ENCODE data around the gene USP25.

USP25 gene

DNA sequence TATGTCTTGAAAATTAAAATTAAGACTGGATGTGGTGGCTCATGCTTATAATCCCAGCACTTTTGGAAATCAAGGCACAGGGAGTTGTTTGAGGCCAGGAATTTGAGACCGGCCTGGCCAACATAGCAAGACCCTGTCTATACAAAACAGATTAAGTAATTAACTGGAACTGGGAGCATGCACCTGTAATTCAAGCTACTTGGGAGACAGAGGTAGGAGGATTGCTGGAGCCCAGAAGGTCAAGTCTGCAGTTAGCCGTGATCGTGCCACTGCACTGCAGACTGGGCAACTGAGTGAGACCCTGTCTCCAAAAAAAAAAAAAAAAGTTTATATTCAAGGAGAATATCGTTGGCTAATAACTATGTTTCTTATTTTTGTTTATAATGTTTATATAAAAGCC lies 139.2 kb downstream of the USP25 start:
- no peak for DNase-seq

DNA sequence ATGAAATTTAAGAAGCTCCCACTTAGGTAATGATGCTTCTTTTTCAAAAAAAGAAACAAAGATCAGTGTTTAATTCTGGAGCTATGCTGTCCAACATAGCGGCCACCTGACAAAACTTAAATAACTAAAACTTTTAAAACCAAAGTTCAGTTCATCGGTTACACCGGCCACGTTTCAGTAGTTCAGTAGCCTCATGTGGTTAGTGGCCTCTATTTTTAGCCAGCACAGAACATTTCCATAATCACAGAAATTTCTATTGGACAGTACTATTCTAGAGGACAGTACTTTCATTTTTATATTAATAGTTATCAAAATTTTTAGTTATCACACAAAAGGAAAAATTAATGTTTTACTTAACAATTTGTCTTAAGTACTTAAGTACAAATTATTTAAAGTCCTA lies 141.0 kb downstream of the USP25 start:
- no peak for DNase-seq

DNA sequence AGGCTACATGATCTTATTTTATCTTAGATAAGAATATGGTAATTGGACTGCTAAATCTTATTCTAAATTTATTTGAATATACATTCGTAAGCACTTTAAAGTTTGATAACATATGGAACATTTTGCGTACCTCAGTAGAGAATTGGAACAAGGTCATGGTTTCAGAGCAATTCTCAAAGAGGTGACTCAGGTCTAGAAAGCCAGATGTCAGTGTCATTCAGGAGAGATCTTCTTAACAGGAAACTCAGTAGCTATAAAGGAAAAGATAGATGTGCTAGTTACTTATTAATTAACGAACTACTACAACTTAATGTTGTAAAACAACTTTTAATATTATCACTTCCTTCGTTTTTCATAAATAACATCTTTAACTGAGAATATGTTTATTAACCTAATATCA lies 142.5 kb downstream of the USP25 start:
- DNase-seq, result no peak

DNA sequence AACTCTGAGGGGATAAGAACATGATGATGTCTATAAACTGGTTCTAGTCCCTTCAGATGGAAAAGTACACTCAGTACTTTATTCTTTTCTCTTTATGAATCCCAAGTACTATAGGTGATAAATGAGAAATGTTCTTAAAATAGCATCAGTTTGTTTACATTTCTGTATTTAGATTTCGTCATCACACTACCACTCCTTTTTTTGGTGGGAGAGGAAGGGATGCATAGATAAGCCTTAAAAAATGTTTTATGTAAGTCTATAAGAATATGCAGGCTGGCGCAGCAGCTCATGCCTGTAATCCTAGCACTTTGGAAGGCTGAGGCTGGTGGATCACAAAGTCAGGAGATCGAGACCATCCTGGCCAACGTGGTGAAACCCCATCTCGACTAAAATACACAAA lies 144.8 kb downstream of the USP25 start:
- DNase-seq, result no peak

DNA sequence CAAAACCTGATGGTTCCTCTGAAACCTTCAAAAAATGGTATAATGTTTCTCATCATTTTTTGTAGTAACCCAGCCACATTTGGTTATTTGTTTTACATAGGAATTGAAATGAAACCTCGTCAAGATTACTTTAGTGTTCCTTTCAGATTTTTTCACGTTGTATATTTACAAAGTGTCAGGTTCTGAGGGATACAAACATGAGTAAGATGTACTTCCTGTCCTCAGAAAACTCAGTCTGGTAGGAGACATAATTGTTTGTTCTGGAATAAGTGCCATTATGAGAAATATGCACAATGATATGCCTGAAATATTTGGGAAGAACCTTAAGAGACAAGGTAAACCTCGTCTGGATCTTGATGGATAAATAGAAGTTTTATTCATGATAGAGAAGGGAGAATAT lies 145.5 kb downstream of the USP25 start:
- DNase-seq, result no peak

DNA sequence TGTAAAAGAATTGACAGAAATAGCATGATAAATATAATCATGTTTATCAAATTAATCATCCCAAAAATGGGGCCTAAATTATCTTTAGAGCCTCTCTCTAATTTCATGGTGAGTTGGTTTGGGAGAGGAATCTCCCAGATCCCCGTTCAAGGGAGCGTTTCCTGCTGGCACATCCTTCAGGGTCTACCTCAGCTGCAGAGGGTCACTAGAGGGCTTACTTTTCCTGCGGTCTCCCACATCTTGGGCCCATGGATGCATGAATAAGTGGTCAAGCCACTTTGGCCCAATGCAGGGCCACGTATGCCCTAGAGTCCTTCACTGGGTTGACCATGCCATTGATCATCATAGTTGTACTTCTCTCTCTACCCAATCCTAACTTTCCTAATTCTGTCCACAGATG lies 164.1 kb downstream of the USP25 start:
- no peak for DNase-seq

DNA sequence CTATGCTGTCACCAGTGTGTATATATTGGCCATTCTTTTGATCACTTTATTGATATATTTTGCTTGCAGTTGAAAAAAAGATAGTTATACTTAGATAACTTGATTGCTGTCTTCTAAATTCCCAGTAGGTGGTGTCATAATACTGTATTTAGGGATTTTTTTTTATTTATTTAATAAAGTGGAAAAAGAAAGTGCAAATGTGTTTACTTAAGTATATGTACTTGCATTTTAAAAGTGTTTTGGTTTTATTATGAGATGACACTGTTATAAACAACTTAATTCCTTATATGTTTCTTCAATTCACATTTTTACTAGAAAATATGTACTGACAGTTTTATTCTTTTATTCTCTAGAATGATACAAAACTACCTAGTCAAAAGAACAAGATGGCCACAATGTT lies 164.8 kb downstream of the USP25 start:
- DNase-seq, result peak; percentile 18

DNA sequence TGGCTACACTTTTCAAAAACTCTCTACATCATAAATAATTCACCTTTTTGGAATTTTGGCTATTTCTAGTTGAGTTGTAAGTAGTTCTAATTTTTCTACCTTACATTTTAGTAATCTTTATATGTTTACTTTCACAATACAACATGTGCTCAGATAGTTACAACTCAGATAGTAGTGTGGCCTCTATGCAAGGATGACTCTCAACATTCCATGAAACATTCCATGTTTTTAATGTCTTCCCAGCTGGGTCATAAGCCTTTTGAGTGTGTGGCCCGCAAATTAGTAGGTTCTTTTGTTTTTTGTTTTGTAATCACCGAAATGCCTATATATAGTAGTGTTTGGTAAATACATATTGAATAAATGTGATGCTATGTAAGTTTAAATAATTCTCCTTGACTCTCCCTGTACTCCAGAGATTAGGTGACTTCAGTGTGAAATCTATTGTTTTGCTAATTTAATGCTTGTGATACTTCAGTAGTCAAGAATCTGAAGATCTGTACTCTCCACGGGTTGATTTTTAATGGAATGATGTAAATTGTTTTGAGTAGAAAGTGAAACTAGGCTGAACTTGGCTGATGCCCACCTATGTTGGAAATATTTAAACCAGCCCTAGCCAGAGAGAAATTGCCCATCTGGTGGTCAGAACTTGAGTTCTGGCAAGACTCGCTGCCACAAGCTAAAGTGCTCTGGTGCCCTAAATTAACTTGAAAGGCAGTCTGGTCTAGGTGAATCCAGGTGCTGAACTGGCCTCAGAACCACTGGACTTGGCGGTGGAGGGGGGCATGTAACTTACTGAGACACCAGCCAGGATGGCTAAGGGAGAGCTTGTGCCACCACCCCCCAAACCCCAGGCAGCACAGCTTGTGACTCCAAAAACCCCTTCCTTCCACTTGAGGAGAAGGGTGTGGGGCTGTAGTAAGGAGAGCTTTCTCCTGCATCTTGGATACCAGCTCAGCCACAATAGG lies 165.6 kb downstream of the USP25 start:
- peak; percentile 21 for DNase-seq

DNA sequence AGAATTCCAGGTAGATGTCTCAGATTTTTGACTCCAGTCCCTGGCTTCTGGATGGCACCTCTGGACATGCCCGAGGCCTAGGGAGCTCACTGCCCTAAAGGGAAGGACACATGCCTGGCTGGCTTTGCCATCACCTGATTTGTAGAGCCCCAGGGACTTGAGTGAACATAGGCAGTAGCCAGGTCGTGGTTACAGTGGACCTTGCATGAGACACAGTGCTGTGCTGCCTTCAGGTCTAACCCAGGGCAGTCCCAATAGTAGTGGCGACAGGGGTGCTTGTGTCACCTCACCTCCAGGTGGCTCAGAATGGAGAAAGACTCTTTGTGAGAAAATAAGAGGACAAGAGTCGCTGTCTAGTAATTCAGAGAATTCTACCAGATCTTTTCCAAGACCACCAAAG lies 166.7 kb downstream of the USP25 start:
- no peak for DNase-seq

DNA sequence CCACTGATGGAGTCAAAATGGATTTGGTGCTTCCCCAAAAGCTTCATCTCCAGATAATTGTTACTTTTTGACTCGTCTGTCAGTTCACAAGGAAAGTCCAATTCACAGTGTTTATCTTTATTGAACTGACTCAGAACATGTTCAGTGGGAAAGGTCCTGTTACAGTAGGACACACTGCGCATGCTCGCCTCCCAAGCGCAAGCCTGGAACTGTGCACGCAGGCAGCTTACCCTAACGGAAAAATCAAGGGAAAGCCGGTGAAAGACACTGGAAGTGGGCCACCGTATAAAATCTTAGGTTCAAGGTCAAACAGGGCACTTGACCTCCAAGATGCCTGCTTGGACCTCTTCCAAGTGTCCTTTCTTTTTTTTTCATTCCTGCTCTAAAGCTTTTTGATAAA lies 174.6 kb downstream of the USP25 start:
- DNase-seq, result no peak

DNA sequence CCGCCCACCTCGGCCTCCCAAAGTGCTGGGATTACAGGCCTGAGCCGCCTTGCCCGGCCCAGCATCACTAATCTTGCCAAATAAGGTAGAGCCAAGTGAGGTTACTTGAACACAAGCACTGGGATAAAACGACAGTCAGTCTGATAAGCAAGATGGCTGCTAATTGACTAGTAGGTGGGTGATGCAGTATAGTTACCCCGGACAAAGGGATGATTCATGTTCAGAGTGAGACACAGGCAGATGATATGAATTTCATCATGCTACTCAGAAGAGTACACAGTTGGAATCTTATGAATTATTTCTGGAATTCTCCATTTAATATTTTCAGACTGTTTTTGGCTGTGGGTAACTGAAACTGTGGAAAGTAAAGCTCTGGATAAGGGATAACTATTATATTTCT lies 178.4 kb downstream of the USP25 start:
- DNase-seq, result peak; percentile 36

DNA sequence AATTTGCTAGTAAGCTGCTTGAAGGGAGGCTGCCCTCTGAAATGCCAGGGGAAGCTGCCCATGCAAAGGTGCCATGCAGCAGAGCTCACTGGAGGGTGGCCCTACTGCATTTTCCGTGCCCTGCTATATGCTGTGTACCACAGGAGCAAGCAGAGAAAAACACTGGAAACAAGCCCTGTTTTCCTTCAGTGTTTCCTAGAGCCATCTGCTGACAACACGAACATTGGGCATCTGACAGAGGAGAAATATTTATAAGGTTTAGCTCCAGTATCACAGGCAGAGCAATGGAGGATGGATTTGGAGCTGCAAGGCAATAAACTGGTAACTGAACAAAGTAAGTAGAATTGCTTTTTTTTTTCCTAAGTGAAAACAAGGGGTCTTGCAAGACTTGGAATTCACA lies 198.4 kb downstream of the USP25 start:
- DNase-seq, result no peak

DNA sequence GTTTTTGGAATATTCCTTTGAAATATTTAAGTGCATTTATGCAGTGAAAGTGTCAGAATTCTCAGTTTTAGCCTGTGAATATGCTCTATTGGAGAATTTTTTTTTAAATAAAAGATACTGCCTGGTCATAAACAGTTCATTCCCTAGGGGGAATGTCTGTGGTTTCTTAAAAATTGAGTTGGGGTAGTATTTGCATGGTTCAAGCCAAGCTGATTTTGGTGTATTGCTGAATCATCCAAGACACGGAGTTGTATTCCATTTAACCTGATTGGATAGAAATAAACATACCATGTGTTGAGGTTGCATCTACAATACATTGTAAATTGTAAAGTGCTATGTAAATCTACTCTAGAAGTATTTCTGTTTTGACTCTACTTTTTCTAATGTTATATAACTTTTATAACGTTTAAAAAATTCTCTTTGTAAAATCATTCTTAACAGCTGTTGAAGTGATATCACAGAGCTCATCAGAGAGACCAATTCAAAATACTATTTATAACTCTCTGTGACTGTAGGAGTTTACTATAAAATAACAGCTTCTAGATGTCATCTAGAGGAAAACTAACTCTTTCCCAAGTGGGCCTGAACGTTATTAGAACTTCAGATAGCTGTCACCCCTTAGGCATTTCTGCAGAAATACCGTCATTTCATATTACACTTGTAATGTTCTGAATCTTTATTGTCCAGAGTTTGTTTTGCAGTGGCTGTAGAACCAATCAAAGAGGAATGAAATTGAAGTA lies 199.1 kb downstream of the USP25 start:
- DNase-seq, result no peak

DNA sequence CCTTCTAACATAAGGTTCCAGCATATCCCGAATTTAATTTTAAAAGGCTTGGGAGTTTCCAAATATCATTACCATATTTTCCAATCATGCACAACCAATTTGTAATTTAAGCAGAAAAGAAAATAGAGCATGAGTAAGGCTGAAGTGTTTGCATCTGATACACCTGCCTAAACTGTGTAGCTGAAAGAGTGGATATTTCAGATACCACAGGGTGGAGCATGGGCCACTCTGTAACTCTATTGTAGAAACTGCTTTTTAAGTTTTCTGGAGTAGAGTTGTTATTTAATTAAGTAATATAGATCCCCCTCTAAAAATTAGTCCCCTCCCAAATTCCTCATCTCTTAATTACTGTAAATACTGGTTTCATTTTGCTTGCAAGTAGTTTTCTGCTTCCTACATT lies 199.8 kb downstream of the USP25 start:
- DNase-seq, result no peak
